ENCODE results near the gene POLE.

POLE gene

DNA sequence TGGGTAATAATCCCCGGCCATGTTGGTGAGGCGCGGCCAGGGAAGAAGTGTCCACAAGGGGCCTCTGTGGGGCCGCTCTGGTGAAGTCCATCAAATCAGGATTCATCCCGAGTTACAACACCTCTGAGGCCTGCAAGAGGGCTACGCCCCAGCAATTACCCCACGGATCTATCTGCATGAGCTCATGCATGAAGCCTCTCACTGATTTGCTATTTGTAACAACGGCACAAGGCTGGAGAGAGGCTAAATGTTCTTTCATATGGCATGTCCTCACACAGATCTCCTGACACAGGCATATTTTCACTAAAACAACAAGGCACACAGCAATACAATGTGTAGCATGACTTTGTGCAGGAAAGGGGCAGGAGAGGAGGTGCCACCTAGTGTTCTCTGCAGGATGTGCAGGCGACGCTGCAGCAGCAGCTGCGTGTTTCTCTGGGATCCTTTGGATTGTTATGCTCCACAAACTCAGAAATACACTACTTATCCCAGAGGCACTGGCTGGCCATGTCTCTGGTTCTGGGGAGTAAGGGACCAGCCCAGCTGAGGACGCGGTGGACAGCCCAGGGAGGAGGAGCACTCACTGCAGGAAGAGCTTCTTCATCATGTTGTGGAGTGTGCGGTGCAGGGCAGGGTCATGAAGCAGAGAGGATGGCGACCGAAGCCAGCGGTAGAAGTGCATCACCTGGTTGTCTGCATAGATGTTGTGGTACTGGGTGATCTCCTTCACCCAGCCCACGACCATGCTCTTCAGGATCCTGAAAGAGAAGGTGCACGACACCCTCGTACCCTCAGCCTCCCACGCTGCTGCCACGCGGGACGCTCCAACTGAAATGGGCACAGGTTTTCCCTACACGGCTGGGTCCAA lies 48.4 kb downstream of the POLE start (continued):
- TF ChIP-seq CTCF (tag by site-specific recombination; IDR thresholded peaks at IDR 0.05) (peak; percentile 74), ZNF155 (tag by site-specific recombination; IDR thresholded peaks at IDR 0.05) (no peak), GLIS1 (tag by site-specific recombination; IDR thresholded peaks at IDR 0.05) (no peak), PRDM6 (tag by site-specific recombination; IDR thresholded peaks at IDR 0.05) (no peak)

- no peak overlapping the region for H3K4me3 ChIP-seq (ENCODE audit: low read depth, low read length)
- H3K36me3 ChIP-seq (ENCODE audit: control insufficient read depth in 2 of 2, insufficient read depth in 1 of 2, low read length in 2 of 2), result peaks cover 31 to 96% of the 10 kb centered on the region in 2 experiments
- TF ChIP-seq GLIS1 (tag by site-specific recombination; IDR thresholded peaks at IDR 0.05) (no peak), ZNF112 (tag by site-specific recombination; IDR thresholded peaks at IDR 0.05) (no peak), ZNF660 (tag by site-specific recombination; IDR thresholded peaks at IDR 0.05) (no peak), ZNF248 (tag by site-specific recombination; IDR thresholded peaks at IDR 0.05) (no peak), ZNF558 (tag by site-specific recombination; IDR thresholded peaks at IDR 0.05) (no peak), ZNF169 (tag by site-specific recombination; IDR thresholded peaks at IDR 0.05) (no peak), ZNF707 (tag by site-specific recombination; IDR thresholded peaks at IDR 0.05) (no peak), ZNF664 (tag by site-specific recombination; IDR thresholded peaks at IDR 0.05) (no peak), ZSCAN4 (tag by site-specific recombination; IDR thresholded peaks at IDR 0.05) (no peak), PATZ1 (tag by site-specific recombination; IDR thresholded peaks at IDR 0.05) (no peak), HOXA7 (CRISPR knock-in tag; IDR thresholded peaks at IDR 0.05; ENCODE audit: borderline replicate concordance) (no peak), ZNF23 (tag by site-specific recombination; IDR thresholded peaks at IDR 0.05; ENCODE audit: borderline replicate concordance) (no peak), ZNF580 (tag by site-specific recombination; IDR thresholded peaks at IDR 0.05) (no peak), SCRT1 (tag by site-specific recombination; IDR thresholded peaks at IDR 0.05; ENCODE audit: borderline replicate concordance) (no peak)
- TF ChIP-seq, protein P1, sequence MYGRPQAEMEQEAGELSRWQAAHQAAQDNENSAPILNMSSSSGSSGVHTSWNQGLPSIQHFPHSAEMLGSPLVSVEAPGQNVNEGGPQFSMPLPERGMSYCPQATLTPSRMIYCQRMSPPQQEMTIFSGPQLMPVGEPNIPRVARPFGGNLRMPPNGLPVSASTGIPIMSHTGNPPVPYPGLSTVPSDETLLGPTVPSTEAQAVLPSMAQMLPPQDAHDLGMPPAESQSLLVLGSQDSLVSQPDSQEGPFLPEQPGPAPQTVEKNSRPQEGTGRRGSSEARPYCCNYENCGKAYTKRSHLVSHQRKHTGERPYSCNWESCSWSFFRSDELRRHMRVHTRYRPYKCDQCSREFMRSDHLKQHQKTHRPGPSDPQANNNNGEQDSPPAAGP (tag by site-specific recombination; IDR thresholded peaks at IDR 0.05), result no peak
- TF ChIP-seq, protein P2, sequence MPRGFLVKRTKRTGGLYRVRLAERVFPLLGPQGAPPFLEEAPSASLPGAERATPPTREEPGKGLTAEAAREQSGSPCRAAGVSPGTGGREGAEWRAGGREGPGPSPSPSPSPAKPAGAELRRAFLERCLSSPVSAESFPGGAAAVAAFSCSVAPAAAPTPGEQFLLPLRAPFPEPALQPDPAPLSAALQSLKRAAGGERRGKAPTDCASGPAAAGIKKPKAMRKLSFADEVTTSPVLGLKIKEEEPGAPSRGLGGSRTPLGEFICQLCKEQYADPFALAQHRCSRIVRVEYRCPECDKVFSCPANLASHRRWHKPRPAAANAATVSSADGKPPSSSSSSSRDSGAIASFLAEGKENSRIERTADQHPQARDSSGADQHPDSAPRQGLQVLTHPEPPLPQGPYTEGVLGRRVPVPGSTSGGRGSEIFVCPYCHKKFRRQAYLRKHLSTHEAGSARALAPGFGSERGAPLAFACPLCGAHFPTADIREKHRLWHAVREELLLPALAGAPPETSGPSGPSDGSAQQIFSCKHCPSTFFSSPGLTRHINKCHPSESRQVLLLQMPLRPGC (tag by site-specific recombination; IDR thresholded peaks at IDR 0.05), result no peak
- TF ChIP-seq, protein P3, sequence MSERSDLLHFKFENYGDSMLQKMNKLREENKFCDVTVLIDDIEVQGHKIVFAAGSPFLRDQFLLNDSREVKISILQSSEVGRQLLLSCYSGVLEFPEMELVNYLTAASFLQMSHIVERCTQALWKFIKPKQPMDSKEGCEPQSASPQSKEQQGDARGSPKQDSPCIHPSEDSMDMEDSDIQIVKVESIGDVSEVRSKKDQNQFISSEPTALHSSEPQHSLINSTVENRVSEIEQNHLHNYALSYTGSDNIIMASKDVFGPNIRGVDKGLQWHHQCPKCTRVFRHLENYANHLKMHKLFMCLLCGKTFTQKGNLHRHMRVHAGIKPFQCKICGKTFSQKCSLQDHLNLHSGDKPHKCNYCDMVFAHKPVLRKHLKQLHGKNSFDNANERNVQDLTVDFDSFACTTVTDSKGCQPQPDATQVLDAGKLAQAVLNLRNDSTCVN (tag by site-specific recombination; optimal IDR thresholded peaks at IDR 0.05), result no peak
- H3K9me3 ChIP-seq (ENCODE audit: control insufficient read depth, insufficient read depth, low read depth, low read length), result no peaks in the 10 kb centered on the region
- no peaks in the 10 kb centered on the region for H3K4me1 ChIP-seq (ENCODE audit: control insufficient read depth, insufficient read depth, low read length)
- POLR2A ChIA-PET, result interaction anchor here (1.7 kb wide), 1 partner anchor 8 kb away, joined by 6 read pairs; no protein-coding TSS in a partner anchor
- no peak overlapping the region for H3K27ac ChIP-seq (ENCODE audit: extremely low read depth, low read depth, low read length)
- CTCF ChIA-PET, result interaction anchor here (0.8 to 2.4 kb wide), 8 partner anchors 8 to 222 kb away, joined by 3 to 11 read pairs (median 6); no protein-coding TSS in a partner anchor
Measured at GRCh38 chr12:132637811-132638210, 49.3 kb downstream of the POLE start.

Data from HEK293 (cell line).